GM18511 (cell line): ENCODE results near the gene RASA1.
A peak's percentile ranks its signal among the peaks of the same experiment; 100 is the strongest.

Source experiments
- ATAC-seq: cut with Tn5 transposase; IDR thresholded peaks from one replicate; pipeline ENCODE4 v1.9.1; 2021; ENCODE audit warnings: mild to moderate bottlenecking, moderate library complexity; ENCODE audit not compliant: unreplicated experiment

RASA1 gene

DNA sequence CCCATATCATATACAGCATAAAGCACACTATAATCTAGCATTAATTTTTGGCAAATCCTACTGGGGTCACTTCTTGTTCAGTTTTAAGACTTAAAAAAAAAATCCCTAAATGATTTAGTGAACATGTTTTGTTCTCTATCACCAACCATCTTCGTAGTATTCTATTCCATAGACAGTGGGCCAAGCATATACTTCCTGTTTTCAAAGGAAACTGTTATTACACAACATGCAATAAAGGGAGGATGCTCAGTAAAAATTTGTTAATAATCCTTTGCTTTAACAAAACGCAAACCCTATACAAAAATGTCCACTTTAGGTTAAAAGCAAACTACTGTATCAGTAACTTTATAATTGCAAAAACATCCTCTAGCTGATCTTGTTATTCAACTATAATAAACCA, 132.0 kb downstream of the RASA1 start:
- ATAC-seq: no peak

- peak; percentile 76 for ATAC-seq
These were observed 132.7 kb downstream of the RASA1 start for GRCh38 chr5:87400305-87400899.

DNA sequence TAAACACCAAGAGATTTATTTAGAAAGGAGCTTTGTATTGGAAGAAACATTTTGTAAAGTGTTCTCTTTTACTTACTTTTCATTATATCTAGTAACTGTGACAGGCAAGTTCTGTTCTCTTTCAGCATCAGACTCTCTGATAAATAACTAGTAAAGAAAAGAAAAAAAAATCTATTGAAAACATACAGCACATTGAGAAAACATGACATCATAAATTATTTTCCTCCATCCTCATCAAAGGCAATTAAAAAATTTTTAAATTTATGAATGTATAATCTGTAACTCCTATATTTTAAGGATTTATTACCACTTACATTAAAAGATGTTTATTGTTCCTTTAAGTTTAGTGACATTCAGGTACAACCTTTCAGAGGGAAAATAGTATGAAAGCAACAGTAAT, 133.9 kb downstream of the RASA1 start:
- ATAC-seq: no peak

- no peak for ATAC-seq
These were observed 135.7 kb downstream of the RASA1 start for GRCh38 chr5:87403409-87403808.

- ATAC-seq: no peak
These were observed 136.2 kb downstream of the RASA1 start for GRCh38 chr5:87403899-87404298.

DNA sequence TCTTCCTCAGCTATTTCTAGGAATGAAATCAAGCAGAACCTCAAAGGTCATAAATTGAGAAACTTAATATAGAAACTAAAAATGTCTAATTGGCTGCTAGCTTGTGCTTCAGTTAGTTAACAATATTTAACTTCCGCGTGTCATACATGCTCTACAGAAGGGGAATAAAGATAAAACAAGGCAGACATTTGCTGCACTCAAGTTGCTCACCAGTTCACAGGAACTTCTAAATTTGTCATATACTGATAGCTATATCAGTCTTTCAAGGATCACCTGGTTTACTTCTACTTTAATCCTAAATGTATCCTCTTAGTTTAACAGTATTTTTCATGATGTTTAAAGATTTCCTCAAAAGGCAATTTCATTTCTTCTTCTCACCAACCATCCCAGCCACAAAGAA, 136.7 kb downstream of the RASA1 start:
- no peak for ATAC-seq

GRCh38 chr5:87405472-87406155, 137.9 kb downstream of the RASA1 start:
- ATAC-seq: peak; percentile 40

- ATAC-seq: no peak
These were observed 140.5 kb downstream of the RASA1 start for GRCh38 chr5:87408204-87408603.

GRCh38 chr5:87410931-87411330, 143.2 kb downstream of the RASA1 start:
- no peak for ATAC-seq

DNA sequence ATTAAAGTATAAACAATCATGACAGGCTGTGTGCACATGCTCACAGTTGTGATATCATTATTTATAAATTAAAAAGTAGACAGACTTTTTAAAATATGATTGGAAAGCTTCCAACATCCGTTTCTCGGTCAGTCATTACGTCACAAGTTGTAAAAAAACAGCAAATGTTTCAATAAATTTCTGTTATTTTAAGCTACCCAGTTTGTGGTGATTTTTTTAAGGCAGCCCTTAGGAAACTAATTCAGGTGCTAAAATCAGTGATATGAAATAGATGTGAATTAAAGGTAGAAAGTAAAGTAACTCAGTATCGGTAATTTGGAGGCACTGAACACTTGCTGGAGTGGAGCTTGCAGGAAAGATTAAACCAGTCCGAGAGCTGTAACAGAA, 143.9 kb downstream of the RASA1 start:
- no peak for ATAC-seq

DNA sequence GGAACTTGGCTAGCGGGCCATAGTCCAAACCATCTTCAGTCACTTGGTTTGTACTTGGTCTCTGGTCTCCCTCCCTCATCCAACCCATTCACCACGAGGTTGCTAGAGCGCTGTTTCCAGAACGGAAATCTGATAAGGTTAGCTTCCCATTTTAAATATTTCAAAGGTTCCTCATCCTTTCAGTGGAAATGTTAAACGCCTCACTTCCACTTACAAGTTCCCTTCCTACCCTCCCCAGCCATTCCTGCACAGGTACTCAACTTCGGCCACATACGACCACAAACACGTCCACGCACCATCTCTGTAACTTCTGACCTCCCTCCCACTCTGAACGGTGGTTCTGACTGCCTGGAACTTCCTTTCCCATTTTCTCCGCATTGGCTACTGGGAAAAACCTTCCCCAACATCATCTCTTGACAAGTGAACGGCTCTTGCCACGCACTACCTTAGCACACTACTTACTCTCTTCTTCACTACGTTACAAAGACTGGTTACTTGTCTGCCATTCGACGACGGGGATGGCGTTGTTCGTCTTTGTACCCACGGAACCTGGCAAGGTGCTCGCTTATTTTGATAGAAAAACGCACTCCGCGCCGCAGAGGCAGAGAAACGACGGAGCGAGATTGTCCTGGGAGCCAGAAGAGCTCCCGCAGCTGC, 144.4 kb downstream of the RASA1 start:
- peak; percentile 37 for ATAC-seq

GRCh38 chr5:87412630-87413342, 145.1 kb downstream of the RASA1 start, which contains the start of gene CCNH:
Gene CCNH (minus strand): TSS chr5:87412930. CDS start chr5:87412794, 136 bp downstream.
- peak; percentile 97 for ATAC-seq

GRCh38 chr5:87413343-87413645, 145.6 kb downstream of the RASA1 start:
- ATAC-seq: peak; percentile 1

DNA sequence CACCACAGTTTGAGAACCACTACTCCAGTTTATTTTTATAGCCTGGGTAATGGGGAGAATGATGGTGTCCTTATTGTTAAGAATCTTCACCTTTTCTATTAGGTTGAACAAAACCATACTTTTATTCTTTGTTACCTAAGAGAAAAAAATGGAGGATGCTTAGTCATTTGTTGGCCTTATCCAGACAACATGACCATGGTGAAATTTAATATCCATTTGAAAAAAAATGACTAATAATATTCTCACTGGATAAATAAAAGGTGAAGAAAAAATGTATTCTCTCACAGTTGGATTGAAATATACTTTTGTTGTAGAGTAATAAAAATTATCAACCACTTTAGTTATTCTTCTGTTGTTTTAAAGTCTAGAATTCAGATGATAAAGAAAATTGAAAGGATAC, 150.8 kb downstream of the RASA1 start:
- no peak for ATAC-seq

GRCh38 chr5:87421307-87421706, 153.6 kb downstream of the RASA1 start:
- ATAC-seq: no peak

DNA sequence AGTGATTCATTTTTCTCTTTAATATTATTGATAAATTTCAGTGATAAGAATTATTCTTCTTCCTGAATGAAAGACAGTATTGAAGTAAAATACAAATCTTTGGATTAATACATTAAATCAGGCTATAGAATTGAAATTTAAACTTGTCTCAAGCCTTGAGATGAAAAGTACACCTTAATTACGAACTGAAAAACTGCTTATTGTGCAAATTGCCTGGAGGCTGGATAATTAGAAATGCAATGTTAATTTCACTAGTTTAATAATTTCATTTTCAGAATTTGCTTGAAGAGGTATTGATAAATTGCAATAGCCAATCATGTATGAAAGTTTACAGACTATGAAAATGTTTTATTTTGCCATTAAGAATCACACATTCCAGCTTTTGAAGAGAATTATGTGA, 156.1 kb downstream of the RASA1 start:
- no peak for ATAC-seq

DNA sequence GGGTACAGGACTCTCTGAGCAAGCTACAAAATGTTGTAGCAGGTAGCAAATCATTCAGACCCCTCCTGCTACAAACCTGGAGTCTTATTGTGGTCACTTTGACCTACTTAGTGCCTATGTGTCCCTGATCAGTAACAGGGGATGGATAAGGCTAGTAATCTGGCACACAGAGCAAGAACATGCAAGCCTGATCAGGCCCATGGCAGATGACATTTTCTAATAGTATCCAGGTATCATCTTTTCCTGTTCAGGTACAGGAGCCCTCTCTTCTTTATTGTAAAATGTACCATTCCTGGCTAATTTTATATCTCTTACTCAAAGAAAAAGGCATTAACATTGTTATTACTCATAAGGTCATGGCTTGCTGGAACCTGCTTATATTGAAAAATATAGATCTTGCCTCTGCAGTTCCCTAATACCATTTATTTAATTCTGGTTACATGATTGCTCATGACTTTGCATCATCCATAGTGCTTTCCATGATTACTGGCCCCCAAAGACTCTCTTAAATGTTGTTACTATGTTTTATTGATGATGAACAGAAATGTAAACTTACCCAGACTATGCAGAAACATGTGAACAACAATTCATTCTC, 163.3 kb downstream of the RASA1 start:
- no peak for ATAC-seq

DNA sequence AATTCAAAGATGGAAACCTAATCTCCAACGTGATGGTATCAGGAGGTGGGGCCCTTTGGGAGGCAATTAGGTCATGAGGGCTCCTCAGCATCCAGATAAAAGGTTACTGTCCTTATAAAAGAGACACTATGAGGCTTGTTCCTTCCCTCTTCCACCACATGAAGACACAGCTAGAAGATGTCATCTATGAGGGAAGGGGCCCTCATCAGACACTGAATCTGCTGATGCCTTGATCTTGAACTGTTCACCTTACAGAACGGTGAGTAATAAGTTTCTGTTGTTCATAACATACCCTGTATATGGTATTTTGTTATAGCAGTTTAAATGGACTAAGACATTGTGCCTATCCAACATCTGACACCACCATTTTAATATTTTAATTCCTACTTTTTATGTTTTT, 164.8 kb downstream of the RASA1 start:
- ATAC-seq: no peak

- no peak for ATAC-seq
These were observed 166.3 kb downstream of the RASA1 start for GRCh38 chr5:87433945-87434344.

GRCh38 chr5:87434461-87434860, 166.8 kb downstream of the RASA1 start:
- ATAC-seq: no peak

DNA sequence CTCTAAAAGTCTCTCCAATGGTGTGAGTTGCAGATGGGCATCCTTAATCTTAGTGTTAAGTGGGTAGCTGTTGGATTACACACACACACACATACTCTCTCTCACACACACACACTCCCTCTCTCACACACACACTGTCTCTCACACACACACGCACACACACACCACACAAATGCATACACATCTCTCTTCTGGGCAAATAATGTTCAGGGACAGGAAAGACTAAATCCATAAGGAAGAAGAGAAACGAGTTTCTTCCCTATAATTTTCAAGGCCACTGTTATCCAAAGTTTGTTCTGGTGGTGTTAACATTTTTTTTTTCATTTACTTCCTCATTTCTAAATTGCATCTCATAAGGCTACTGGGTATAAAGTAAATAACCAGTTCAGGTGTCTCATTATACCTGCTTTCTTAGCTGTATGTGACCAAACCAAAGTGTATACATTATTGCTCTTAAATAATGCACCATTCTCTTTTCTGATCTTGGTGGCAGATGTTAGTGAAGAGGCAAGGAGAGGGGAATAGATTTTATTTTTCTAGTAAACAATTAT, 167.5 kb downstream of the RASA1 start:
- ATAC-seq: no peak
